NCI-H1930 (cell line): ENCODE data around the gene ABAT.
"Not testable (repeated sequence)": the region's sequence is repeated elsewhere in the genome, so short reads cannot be mapped to it uniquely, and the experiment has no call there.

Experiments
- DNase-seq, 2 experiments: peaks; one replicate each; lab custom pipeline; 2025; lab: John Stamatoyannopoulos, UW

The ABAT gene

GRCh38 chr16:8742068-8742467 lies 67.7 kb downstream of the ABAT start:
- no peak for DNase-seq

DNA sequence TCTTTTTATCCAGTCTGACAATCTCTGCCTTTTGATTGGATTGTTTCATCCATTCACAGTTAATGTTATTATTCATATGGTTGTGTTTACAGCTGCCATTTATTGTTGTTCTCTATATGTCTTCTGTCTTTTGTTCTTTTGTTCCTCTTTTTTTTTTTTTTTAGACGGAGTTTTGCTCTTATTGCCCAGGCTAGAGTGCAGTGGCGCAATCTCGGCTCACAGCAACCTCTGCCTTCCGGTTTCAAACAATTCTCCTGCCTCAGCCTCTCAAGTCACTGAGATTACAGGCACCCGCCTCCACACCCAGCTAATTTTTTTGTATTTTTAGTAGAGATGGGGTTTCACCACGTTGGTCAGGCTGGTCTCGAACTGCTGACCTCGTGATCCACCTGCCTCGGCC lies 74.5 kb downstream of the ABAT start:
- not testable (repeated sequence) for DNase-seq

- no peak for DNase-seq
Measured at GRCh38 chr16:8751481-8752311, 77.3 kb downstream of the ABAT start.

DNA sequence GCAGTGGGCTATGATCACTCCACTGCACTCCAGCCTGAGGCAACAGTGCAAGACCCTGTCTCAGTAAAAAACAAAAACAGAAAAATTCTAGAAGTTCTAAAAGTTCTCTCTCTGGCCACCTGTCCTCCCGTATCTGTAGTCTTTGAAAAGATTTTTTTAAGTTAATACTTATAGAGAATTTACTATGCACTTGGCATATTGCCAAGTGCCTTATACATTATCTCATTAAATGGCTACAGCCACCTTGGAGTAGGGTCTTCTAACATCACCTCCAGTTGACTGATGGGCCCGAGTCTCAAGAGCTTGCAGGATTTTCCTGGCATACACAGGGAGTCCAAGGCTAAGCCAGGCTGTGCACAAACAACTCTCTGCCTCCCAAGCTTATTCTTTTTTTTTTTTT lies 78.3 kb downstream of the ABAT start:
- DNase-seq, result no peak

DNA sequence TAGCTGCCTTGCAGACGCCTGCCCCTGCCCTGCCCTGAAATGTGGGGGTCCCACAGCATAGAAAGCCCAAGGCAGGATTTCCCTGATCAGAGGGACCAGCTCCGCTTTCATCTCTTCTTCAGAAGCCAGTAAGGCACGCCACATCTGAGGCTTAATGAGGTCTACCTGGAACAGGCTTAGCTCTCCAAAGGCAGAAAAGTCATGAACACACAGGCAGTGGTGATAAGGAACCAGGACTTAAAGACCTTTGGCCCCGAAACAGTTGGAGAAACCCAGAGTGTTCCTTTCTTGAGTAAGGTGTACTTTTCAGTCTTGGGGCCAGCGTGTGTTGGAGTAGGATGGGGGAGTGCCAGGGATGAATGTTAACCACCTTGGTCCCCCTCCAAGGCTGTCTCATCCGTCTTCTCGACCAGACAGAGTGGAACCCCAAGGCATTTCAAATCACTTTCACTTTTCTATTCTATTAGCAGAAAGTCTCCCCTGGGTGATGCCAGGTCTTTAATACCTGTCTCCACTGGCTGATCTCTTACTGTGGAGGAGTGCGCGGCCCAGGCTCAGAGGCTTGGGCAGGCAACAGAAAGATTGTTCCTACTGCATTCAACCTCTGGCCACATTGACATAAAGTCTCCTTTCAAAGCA lies 79.1 kb downstream of the ABAT start:
- DNase-seq, result no peak

DNA sequence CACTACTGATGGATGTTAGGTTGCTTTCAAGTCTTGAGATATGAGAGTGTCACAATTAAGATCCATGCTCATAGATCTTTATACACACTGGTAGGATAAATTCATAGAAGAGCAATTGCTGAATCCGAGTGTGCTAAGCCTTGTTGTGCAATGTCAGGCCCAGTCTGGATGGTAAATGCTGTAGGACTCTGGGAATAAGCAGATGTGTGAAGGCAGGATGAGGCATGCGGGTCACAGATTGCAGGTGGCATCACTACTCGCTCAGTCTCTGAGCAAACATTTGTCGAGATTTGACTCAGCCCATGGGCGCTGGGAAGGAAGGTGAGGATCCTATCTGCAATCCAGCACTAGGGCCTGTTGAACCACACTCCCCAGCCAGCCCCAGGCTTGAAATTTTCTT lies 82.3 kb downstream of the ABAT start:
- no peak for DNase-seq

- DNase-seq, result no peak
Measured at GRCh38 chr16:8758022-8758421, 83.6 kb downstream of the ABAT start.

DNA sequence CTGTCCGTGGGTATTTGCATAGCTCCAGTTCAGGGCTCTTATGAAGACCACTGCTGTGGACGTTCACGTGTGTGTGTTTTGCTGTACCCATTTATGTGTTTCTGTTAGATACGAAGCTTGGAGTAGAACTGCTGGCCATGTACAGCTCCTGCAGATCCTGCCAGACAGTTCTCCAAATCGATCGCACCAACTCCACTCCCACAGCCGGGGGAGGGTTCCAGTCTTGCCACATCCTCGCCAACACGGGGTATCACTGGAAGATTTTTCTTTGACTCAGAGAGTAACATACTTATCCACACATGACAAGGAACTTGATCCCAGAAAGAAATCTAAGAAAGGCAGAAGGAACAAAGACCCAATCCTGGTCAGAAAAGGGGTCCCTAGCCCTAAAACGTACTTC lies 85.6 kb downstream of the ABAT start:
- DNase-seq, result no peak

- no peak for DNase-seq
Measured at GRCh38 chr16:8761078-8761477, 86.7 kb downstream of the ABAT start.

DNA sequence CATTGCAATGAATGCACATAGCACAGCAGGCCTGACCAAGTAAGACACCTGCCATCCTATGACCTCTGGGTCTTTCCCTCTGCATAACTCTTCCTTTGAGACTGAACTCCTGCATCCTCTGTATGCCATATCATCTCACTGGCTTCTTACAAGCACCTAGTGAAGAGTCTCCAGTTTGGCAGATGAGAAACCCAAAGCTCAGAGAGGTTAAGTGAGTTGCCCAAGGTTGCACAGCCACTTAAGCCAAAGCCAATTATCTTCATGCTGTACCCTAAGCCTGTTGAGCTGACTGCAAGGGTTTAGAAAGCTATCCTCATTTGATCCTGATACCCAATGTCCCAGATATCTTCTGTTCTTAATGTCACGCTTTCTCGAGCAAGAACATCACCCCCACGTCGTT lies 87.8 kb downstream of the ABAT start:
- no peak for DNase-seq

- DNase-seq, result no peak
Measured at GRCh38 chr16:8763083-8763482, 88.7 kb downstream of the ABAT start.

GRCh38 chr16:8763899-8764298 lies 89.5 kb downstream of the ABAT start:
- no peak for DNase-seq

- DNase-seq, result no peak
Measured at GRCh38 chr16:8764525-8765250, 90.3 kb downstream of the ABAT start.

DNA sequence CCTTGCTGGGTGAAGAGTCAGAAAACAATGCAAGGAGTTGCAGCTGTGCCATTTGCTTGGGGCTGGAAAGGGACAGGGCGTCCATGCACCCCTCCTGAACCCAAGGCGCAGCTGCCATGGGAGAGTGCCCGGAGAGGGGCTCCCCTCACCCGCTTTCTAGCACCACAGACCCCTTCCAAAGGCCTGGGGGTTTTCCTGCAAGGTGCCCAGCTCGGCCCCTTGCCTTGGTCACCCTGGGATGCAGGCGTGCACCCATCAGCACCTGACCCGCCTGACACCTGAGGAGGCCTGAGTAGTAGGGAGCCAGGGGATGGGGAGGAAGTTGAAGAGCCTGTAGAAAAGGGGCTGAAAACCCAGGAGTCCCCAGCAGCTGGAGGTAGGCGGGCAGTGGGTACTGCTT lies 92.8 kb downstream of the ABAT start:
- no peak for DNase-seq

DNA sequence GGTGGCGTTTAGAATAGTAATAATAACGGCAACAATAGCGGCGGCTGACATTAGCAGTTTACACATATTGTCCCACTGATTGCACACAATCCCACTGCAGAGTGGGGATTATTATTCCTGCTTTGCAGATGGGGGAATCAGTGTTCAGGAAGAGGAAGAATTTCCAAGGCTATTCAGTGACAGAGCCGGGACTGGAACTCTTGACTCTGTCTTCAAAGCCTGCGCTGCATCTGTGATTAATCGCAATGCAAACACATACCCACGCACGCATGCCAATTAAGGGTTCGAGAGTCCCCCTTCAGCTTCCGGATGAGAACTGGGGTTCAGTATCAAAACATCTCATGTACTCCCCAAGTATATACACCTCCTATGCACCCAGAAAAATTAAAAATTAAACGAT lies 93.9 kb downstream of the ABAT start:
- DNase-seq, result no peak

DNA sequence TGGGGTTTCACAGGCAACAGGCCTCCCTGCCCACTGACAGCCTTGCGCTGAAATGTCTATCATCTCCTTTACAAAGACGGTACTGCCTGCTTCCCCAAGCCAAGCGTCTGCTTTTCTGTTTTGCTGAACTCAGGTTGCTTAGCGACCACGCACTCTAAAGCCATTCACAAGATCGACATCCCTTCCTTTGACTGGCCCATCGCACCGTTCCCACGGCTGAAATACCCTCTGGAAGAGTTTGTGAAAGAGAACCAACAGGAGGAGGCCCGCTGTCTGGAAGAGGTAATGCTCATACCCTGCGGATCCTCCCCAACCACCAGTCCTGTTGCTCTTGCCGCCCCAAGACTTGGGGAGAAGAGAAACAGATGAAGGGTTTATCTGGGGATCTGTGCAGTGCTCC lies 94.3 kb downstream of the ABAT start:
- DNase-seq, result no peak

GRCh38 chr16:8773537-8773936 lies 99.1 kb downstream of the ABAT start:
- no peak for DNase-seq

DNA sequence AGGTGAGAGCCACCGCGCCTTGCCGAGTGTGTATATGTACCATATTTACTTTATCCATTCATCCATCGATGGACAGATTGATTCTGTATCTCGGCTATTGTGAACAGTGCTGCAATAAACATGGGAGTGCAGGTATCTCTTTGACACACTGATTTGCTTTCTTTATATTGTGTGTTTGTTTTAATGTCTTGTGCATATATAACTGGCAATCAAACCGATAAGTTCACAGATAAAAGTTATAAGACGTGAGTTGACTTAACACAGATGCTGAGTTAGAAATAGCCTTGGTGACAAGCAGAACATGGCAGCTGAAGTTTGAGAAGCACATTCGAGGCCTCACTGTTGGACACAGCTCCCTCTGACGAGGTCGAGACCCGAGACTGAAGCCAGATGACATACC lies 99.8 kb downstream of the ABAT start:
- no peak for DNase-seq

DNA sequence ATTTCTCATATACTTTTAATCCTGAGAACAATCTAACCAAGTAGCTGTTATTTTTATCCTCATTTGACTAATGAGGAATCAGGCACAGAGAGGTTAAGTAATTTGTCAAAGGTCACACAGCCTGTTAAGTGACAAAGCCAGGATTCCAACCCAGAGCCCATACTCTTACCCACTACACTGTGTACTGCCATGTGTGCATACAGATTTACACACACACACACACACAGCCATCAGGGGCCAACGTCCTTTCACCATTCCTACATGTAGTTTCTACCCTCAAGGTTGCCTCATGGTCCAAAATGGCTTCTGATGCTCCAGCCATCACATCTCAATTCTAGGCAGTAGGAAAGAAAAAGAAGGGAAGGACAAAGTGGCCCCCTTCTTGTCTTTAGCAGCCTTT lies 100.9 kb downstream of the ABAT start:
- no peak for DNase-seq

DNA sequence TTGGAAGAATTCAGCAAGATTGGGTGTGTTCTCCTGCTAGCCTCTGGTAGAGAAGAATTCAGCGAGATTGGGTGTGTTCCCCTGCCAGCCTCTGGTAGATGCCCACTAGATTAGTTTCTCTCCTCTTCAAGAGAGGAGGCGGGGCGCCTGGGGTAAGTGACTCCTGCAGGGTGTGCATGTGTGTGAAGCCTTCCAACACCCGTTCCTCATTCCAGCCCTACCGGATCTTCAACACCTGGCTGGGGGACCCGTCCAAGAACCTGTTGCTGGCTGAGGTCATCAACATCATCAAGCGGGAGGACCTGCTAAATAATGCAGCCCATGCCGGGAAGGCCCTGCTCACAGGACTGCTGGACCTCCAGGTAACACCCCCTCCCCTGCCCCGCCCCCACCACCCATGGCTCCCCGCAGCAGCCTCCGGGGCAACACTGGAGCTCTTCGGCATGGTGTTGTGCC lies 101.7 kb downstream of the ABAT start:
- no peak for DNase-seq

- no peak for DNase-seq
Measured at GRCh38 chr16:8777217-8777616, 102.8 kb downstream of the ABAT start.

DNA sequence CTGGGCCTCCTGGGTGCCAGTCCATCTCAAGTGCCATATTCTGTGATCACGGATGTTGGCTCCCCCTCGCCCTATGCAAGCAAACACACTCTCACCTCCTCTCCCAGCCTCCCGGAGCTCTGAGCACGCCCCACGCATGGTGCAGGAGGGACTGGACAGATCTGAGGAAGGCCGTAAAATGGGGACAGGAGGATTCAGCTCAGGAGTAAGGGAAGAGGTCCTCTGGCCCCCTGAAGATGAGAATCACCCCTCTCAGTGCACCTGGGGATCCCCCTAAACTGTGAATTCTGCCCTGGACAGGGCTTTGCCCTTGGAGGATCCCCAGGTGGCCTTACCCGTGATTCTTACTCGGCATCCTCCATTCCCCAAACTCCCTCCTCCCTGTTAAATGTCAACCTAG lies 107.4 kb downstream of the ABAT start:
- no peak for DNase-seq

DNA sequence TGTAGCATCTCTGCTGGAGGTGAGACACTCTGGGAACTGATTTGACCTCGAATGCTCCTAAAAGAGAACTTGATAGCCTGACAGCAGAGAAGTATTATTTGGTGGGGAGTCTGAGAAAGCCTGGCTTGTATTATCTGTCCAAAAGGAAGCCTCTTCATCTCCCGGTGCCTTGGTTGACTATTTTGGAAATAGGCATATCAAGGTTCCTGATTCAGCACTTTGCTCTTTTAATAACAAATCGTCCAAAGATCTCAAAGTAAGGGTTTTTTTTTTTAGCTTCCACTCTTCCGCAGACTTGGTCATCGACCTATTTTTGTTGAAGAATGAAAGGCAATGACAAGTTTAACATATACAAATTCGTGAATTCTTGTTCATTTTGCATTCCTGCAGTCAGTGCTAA lies 108.3 kb downstream of the ABAT start:
- no peak for DNase-seq
